Immature natural killer cell (primary cell): ENCODE results near the gene FAM98C. TPM values are rescaled to one million over a fixed set of nuclear protein-coding genes. Genes with fewer than 3 reads are reported as not detected.

Source experiments
- DNase-seq, 3 donors: peaks; one replicate each; pipeline ENCODE4 v3.0.0; 2022; ENCODE audit warnings: mixed read lengths in 1 of 3
- H3K27ac Mint-ChIP-seq, 6 donors: one replicate each; pipeline ENCODE4 v1.8.0; 2020; ENCODE audit warnings: mixed read lengths in 6 of 6, mild to moderate bottlenecking in 5 of 6, inconsistent platforms in 4 of 6, moderate library complexity in 3 of 6
- H3K27me3 Mint-ChIP-seq, 3 donors: one replicate each; pipeline ENCODE4 v1.8.0; 2020 to 2021; ENCODE audit warnings: low read depth in 3 of 3, mild to moderate bottlenecking in 3 of 3, mixed read lengths in 3 of 3, moderate library complexity in 3 of 3, inconsistent platforms in 1 of 3
- H3K36me3 Mint-ChIP-seq, 3 donors: one replicate each; pipeline ENCODE4 v1.8.0; 2020; ENCODE audit warnings: mixed read lengths in 3 of 3, inconsistent platforms in 2 of 3, mild to moderate bottlenecking in 2 of 3
- H3K4me1 Mint-ChIP-seq, 2 donors: one replicate each; pipeline ENCODE4 v1.8.0; 2020; ENCODE audit warnings: inconsistent platforms in 2 of 2, mild to moderate bottlenecking in 2 of 2, mixed read lengths in 2 of 2, moderate library complexity in 1 of 2
- H3K4me3 Mint-ChIP-seq, 5 donors: one replicate each; pipeline ENCODE4 v1.8.0; 2020; ENCODE audit warnings: mild to moderate bottlenecking in 5 of 5, mixed read lengths in 5 of 5, inconsistent platforms in 3 of 5, moderate library complexity in 3 of 5
- H3K9me3 Mint-ChIP-seq, 6 donors: one replicate each; pipeline ENCODE4 v1.8.0; 2020; ENCODE audit warnings: mild to moderate bottlenecking in 6 of 6, mixed read lengths in 6 of 6, inconsistent platforms in 4 of 6, moderate library complexity in 3 of 6
- polyA plus RNA-seq, 3 donors: library from polyadenylated mRNA; unstranded; fragments of 300-500 nt; fragmentation: Illumina TruSeq; gene quantifications; one replicate each; pipeline ENCODE4 v1.2.3, GENCODE V29; 2021

FAM98C gene
- polyA plus RNA-seq, 3 donors from 2014 or later: 15.7 to 29.9 (median 18.5) TPM

DNA sequence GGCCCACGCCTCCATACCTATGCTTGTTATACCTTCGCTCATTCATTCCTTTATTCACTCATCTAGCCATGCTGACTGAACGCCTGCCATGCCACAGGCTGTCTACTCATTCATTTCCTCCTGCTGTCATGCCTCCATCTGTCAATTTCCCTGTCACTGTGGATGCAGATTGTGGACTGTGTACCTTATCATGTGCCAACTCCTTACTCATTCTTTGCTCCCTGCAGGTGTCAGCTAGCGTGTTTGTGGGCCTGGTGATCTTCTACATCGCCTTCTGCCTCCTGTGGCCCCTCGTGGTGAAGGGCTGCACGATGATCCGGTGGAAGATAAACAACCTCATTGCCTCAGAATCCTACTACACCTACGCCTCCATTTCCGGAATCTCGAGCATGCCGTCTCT is 32.6 kb upstream of the FAM98C start:
- H3K36me3 Mint-ChIP-seq: peaks cover 0 to 4% (median 0%) of the 10 kb centered on the region in 3 donors
- no peak overlapping the region for H3K27ac Mint-ChIP-seq
- no peaks in the 10 kb centered on the region for H3K9me3 Mint-ChIP-seq
- DNase-seq: no peak
- peaks cover 0 to 13% (median 4%) of the 10 kb centered on the region in 3 donors for H3K27me3 Mint-ChIP-seq
- H3K4me1 Mint-ChIP-seq: peaks cover 12 to 14% of the 10 kb centered on the region in 2 donors
- H3K4me3 Mint-ChIP-seq: no peak overlapping the region

DNA sequence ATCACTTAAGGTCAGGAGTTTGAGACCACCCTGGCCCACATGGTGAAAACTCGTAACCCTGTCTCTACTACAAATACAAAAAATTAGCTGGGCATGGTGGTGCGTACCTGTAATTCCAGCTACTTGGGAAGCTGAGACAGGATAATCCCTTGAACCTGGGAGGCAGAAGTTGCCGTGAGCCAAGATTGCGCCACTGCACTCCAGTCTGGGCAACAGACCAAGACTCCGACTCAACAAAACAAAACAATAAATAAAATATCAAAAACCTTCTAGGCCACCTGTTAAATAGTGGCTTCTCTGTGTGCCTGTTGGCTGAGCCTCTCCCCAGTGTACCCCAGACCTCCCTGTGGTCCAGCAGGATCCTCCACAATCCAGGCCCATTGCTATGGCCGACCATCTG is 31.8 kb upstream of the FAM98C start:
- Mint-ChIP-seq H3K27me3 (peaks cover 2 to 13% (median 4%) of the 10 kb centered on the region in 3 donors), H3K27ac (no peak overlapping the region), H3K9me3 (no peaks in the 10 kb centered on the region), H3K4me3 (no peak overlapping the region), H3K36me3 (peaks cover 0 to 5% (median 0%) of the 10 kb centered on the region in 3 donors), H3K4me1 (peaks cover 20 to 22% of the 10 kb centered on the region in 2 donors)
- DNase-seq: no peak

DNA sequence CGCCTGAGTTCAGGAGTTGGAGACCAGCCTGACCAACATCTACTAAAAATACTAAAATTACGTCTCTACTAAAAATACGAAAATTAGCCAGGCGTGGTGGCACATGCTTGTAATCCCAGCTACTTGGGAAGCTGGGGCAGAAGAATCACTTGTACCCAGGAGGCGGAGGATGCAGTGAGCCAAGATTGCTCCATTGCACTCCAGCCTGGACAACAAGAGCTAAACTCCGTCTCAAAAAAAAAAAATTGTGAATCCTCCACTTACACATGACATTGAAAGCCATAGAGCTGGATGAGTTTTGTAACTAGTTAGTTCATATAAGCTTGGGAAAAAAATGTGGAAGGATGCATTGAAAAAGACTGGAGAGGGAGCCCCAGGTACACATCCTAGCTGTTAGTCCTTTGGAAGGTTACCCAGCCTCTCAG is 29.0 kb upstream of the FAM98C start:
- Mint-ChIP-seq H3K4me3 (peak overlapping the region; percentile 97 to 100 (median 98)), H3K27me3 (peaks cover 2 to 11% (median 6%) of the 10 kb centered on the region in 3 donors), H3K9me3 (no peaks in the 10 kb centered on the region), H3K36me3 (peaks cover 0 to 8% (median 7%) of the 10 kb centered on the region in 3 donors), H3K4me1 (peaks cover 29 to 30% of the 10 kb centered on the region in 2 donors), H3K27ac (peak overlapping the region; percentile 91 to 98 (median 95))
- DNase-seq: no peak

DNA sequence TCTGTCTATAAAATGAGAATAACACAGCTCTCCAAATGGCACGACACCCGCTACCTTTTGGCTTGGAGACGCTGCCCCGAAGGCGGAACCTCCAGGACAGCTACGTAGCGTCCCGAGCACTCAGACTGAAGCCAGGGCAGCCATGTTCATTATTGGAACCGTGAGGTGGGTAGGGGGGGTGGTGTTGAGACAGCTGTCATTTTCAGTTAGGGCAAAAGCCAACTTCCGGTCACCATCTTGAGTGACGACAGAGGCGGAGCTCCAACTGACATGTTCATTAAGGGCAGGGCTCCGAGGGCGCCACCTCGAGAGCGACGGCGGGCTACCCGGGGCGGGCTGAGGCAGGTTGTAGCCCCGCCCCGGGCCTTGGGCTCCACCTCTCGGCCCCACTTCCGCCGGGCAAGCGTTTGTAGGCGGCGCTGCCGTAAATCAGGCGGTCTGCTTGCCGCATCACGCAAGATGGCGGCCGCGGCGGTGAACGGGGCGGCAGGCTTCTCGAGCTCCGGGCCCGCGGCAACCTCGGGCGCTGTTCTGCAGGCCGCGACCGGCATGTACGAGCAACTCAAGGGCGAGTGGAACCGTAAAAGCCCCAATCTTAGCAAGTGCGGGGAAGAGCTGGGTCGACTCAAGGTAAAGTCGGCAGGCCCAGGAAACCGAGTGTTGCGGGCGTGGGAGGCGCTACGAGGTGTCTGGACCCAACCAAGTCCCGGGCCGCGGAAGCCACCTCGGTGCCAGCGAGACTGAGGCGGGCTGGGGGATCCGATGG is 28.4 kb upstream of the FAM98C start, which contains the start of gene PSMD8:
Gene PSMD8, plus strand, starts transcription at position 240 of the 766 bp plus-strand sequence. Its CDS starts 31 bp downstream, at position 271.
- H3K36me3 Mint-ChIP-seq: peaks cover 3 to 14% (median 8%) of the 10 kb centered on the region in 3 donors
- no peaks in the 10 kb centered on the region for H3K9me3 Mint-ChIP-seq
- H3K27me3 Mint-ChIP-seq: peaks cover 2 to 11% (median 3%) of the 10 kb centered on the region in 3 donors
- H3K4me3 Mint-ChIP-seq: peak within 1 kb of the TSS; percentile 97 to 100 (median 98)
- H3K4me1 Mint-ChIP-seq: peaks cover 30% of the 10 kb centered on the region in 2 donors
- peak; percentile 98 to 99 (median 99) for DNase-seq
- peak within 1 kb of the TSS; percentile 91 to 99 (median 98) for H3K27ac Mint-ChIP-seq

DNA sequence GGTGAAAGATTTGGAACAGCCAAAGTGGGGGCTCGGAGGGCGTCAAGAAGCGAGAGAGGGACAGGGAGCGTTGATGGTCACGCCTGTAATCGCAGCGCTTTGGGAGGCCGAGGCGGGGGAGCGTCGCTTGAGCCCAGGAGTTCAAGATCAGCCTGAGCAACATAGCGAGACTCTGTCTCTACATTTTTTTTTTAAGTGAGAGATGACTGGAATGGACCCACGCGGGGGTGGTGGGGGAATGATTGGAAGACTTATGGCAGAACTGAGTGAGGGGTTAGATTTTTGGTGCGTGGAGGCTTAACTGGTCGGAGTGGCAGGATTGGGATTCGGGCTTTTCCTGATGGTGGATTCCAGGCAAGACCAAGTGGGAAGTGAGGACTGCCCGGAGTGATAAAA is 27.8 kb upstream of the FAM98C start:
- peaks cover 30% of the 10 kb centered on the region in 2 donors for H3K4me1 Mint-ChIP-seq
- peak overlapping the region; percentile 91 to 99 (median 98) for H3K27ac Mint-ChIP-seq
- peaks cover 2 to 10% (median 2%) of the 10 kb centered on the region in 3 donors for H3K27me3 Mint-ChIP-seq
- no peak for DNase-seq
- H3K9me3 Mint-ChIP-seq: no peaks in the 10 kb centered on the region
- peaks cover 5 to 17% (median 8%) of the 10 kb centered on the region in 3 donors for H3K36me3 Mint-ChIP-seq
- peak overlapping the region; percentile 97 to 100 (median 98) for H3K4me3 Mint-ChIP-seq

DNA sequence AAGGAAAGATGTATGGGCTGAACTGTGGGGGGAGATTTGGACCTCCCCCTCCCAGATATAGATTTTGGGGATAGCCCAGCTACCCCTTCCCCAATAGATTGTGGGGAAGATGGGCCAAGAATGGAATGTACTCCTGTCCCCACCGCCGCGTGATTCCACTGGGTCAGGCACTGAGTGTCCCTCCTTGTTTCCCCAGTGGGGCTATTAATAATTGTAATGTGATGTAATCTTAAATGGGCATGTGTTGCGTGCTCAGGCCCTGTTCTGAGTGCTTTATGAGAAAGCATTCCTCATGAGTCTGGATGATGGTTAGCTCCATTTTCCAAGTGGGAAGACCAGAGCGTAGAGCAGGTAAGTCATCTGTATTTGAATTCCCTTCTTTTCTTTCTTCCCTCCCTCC is 27.1 kb upstream of the FAM98C start:
- Mint-ChIP-seq H3K9me3 (no peaks in the 10 kb centered on the region), H3K4me1 (peaks cover 30% of the 10 kb centered on the region in 2 donors), H3K4me3 (peak overlapping the region; percentile 97 to 100 (median 98)), H3K36me3 (peaks cover 5 to 23% (median 8%) of the 10 kb centered on the region in 3 donors), H3K27ac (peak overlapping the region in 5 of 6 donors; percentile 96 to 99 (median 98)), H3K27me3 (peaks cover 2 to 10% (median 4%) of the 10 kb centered on the region in 3 donors)
- no peak for DNase-seq

DNA sequence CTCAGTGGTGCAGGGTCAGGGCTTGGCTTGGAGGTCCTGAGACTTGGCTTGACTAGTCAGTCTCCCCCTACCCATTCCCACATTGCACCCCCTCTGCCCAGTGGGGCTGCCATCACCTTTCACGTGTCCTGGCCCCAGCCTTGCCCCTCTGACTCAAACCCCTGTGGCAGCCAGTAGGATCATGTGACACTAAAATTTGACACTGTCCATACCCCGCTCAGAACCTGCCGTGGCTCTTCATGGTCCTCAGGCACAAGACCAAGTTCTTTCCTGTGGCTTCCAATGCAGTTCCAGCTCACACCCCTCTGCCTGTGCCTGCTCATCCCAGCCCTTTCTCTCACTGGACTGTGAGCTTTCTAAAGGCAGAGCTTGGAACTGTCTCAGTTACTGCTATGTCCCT is 26.3 kb upstream of the FAM98C start:
- Mint-ChIP-seq H3K4me3 (peak overlapping the region; percentile 60 to 98 (median 80)), H3K36me3 (peaks cover 10 to 31% (median 14%) of the 10 kb centered on the region in 3 donors), H3K9me3 (no peaks in the 10 kb centered on the region), H3K27me3 (peaks cover 2 to 10% (median 4%) of the 10 kb centered on the region in 3 donors), H3K27ac (peak overlapping the region in 3 of 6 donors; percentile 53 to 98 (median 78)), H3K4me1 (peaks cover 30% of the 10 kb centered on the region in 2 donors)
- no peak for DNase-seq

DNA sequence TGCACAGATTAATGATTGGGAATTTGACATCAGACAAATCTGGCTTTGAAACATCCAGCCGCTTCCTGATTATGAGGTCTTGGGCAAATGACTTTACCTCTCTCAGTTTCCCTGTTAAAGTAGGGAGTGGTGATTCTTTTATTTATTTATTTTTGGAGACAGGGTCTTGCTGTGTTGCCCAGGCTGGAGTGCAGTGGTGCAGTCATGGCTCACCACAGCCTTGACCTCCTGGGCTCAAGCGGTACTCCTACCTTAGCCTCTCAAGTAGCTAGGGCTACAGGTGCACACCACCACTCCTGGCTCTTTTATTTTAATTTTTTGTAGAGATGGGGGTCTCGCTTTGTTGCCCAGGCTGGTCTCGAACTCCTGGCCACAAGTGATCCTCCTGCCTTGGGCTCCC is 25.8 kb upstream of the FAM98C start:
- peak overlapping the region in 4 of 5 donors; percentile 60 to 98 (median 81) for H3K4me3 Mint-ChIP-seq
- peaks cover 30% of the 10 kb centered on the region in 2 donors for H3K4me1 Mint-ChIP-seq
- no peaks in the 10 kb centered on the region for H3K9me3 Mint-ChIP-seq
- H3K27me3 Mint-ChIP-seq: peaks cover 2 to 10% (median 4%) of the 10 kb centered on the region in 3 donors
- H3K36me3 Mint-ChIP-seq: peaks cover 15 to 36% (median 18%) of the 10 kb centered on the region in 3 donors
- H3K27ac Mint-ChIP-seq: no peak overlapping the region
- no peak for DNase-seq

DNA sequence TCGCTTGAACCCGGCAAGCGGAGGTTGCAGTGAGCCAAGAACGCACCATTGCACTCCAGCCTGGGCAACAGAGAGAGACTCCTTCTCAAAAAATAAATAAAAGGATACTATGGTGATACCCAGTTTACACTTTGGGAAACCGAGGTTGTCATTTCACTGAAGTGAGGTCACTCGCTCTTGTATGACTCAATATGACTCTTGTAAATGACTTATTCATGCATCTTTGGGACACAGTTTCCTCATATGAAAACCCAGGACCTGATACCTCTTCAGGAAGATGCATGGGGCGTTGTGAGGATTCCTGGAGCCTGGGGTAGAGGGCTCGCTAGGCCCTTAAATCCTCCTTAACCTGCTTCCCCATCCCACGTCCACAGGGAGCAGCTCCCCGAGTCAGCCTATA is 24.0 kb upstream of the FAM98C start:
- Mint-ChIP-seq H3K9me3 (no peaks in the 10 kb centered on the region), H3K27me3 (peaks cover 2 to 10% (median 6%) of the 10 kb centered on the region in 3 donors), H3K27ac (no peak overlapping the region), H3K36me3 (peaks cover 20 to 52% (median 26%) of the 10 kb centered on the region in 3 donors), H3K4me3 (no peak overlapping the region), H3K4me1 (peaks cover 30% of the 10 kb centered on the region in 2 donors)
- DNase-seq: no peak

DNA sequence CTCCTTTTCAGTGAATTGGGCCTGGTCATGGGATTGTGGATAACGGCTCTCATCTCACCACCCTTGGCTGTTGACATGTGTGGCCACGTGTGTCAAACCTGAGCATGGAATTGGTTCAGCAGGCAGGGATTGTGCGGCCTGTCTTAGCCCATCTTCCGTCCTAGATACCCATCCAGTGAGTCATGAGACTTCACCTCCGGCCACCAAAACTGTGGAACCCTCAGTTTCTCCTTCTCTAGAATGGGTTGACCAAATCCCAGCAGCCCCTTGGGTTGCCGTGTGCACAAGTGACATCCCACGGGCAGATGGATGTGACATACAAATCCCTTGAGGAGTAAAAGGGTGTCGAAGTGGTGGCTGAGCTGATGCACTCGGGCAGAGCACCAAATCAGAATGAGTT is 21.8 kb upstream of the FAM98C start:
- Mint-ChIP-seq H3K4me1 (peaks cover 8 to 15% of the 10 kb centered on the region in 2 donors), H3K27ac (no peak overlapping the region), H3K9me3 (no peaks in the 10 kb centered on the region), H3K27me3 (peaks cover 0 to 7% (median 5%) of the 10 kb centered on the region in 3 donors), H3K36me3 (peaks cover 19 to 52% (median 26%) of the 10 kb centered on the region in 3 donors), H3K4me3 (no peak overlapping the region)
- no peak for DNase-seq

DNA sequence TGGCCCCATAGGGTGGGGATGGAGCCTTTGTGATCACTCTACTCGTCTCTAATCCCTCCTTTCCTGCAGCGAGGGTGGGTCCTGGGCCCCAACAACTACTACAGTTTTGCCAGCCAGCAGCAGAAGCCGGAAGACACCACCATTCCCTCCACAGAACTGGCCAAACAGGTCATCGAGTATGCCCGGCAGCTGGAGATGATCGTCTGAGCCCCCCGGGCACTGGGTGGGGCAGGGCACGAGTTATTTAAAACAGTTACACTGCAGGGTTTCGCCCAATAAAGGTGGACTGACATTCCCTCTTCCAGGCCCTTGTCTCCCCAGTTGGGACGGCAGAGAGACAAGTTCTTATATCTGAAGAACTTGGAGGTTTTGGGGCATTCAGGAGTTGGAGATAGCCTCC is 19.7 kb upstream of the FAM98C start:
- H3K9me3 Mint-ChIP-seq: peaks cover 0 to 2% (median 0%) of the 10 kb centered on the region in 6 donors
- H3K36me3 Mint-ChIP-seq: peaks cover 19 to 50% (median 26%) of the 10 kb centered on the region in 3 donors
- no peak overlapping the region for H3K4me3 Mint-ChIP-seq
- peak overlapping the region in 1 of 6 donors; percentile 11 for H3K27ac Mint-ChIP-seq
- DNase-seq: no peak
- peaks cover 12 to 17% of the 10 kb centered on the region in 2 donors for H3K4me1 Mint-ChIP-seq
- peaks cover 7 to 13% (median 8%) of the 10 kb centered on the region in 3 donors for H3K27me3 Mint-ChIP-seq

DNA sequence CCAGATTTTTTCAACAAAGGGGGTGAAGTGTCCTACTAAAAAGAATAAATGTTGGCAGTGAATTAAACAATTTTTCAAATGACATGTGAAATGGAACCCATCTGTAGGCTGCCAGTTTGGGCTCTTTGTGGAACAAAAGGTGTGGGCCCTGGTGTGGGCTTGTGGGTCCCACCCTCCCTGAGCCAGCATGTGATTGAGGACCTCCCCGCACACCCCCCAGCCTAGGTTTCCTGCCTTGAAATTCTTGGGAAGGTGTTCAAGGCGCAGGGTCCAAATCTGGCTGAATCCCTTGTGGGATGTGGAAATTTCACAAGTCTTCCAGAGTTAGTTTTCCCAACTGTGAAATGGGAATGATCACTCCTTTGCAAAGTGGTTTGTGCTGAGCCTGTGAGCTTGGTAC is 19.1 kb upstream of the FAM98C start:
- DNase-seq: no peak
- H3K4me1 Mint-ChIP-seq: peaks cover 14 to 19% of the 10 kb centered on the region in 2 donors
- peaks cover 8 to 13% (median 8%) of the 10 kb centered on the region in 3 donors for H3K27me3 Mint-ChIP-seq
- peak overlapping the region in 1 of 6 donors; percentile 11 for H3K27ac Mint-ChIP-seq
- no peak overlapping the region for H3K4me3 Mint-ChIP-seq
- H3K36me3 Mint-ChIP-seq: peaks cover 19 to 49% (median 26%) of the 10 kb centered on the region in 3 donors
- peaks cover 0 to 2% (median 0%) of the 10 kb centered on the region in 6 donors for H3K9me3 Mint-ChIP-seq

DNA sequence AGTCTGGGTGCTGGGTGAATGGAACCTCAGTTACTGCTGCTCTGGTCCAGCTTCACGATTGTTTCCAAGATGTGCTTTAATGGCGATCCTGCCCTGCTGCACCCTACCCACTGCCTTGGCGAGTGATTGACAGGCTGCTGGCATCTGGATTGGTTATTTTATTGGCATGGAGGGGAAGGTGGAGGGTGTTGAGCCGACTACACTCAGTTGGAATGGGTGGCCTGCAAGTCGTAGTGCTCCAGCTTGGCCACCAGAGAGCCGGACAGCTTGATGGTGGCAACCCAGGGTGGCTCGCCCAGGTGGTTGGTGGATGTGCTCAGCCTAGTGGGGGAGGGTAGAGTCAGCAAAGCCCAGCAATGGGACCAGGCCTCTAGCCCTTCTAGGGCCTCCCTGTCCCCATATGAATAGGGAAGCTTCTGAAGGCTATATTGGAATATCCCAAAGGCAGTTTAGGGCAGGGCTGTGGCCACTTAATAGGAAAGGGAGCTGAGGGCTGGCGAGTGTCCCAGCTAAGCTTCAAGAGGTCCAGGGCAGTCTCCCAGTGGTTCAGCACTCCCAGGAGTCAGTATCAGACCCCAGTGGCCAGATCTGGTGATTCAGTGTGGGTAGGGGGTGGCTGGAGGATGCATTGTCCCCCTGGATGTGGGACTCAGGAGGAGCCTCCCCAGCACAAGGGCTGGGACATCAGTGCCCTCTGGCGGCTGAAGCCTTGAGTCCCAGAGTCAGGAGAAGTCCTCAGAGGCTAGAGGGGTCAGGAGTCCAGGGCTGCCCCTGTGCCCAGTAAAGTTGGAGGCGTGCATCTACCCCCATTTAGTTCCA is 18.5 kb upstream of the FAM98C start:
- peaks cover 14 to 21% of the 10 kb centered on the region in 2 donors for H3K4me1 Mint-ChIP-seq
- peaks cover 16 to 42% (median 24%) of the 10 kb centered on the region in 3 donors for H3K36me3 Mint-ChIP-seq
- H3K4me3 Mint-ChIP-seq: peak overlapping the region in 1 of 5 donors; percentile 29
- no peak overlapping the region for H3K27ac Mint-ChIP-seq
- peaks cover 0 to 2% (median 0%) of the 10 kb centered on the region in 6 donors for H3K9me3 Mint-ChIP-seq
- H3K27me3 Mint-ChIP-seq: peaks cover 8 to 13% (median 9%) of the 10 kb centered on the region in 3 donors
- no peak for DNase-seq
